HG03460 (cell line): ENCODE data around the gene ABHD6.
"Not testable (repeated sequence)": the region's sequence is repeated elsewhere in the genome, so short reads cannot be mapped to it uniquely, and the experiment has no call there.

Experiments
- ATAC-seq: cut with Tn5 transposase; IDR thresholded peaks from one replicate; pipeline ENCODE4 v1.9.1; 2021; ENCODE audit not compliant: unreplicated experiment

Gene ABHD6

GRCh38 chr3:58207954-58208353 lies 29.6 kb upstream of the ABHD6 start:
- no peak for ATAC-seq

DNA sequence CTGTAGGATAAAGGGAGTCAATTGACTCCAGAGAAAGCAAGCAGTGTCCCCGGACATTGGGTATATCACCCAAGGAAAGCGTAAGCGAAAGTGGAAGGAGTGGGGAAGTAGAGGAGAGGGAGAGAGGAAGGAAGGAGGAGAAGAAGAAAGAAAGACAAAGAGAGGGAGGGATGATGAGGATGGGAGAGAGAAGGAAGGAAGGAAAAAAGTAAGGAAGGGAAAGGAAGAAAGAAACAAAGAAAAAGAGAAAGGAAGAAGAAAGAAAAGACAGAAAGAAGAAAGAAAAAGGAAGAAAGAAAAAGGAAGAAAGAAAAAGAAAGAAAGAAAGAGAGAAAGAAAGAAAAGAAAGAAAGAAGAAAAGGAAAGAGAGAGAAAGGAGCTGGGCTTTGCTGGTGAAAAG lies 27.7 kb upstream of the ABHD6 start:
- no peak for ATAC-seq

DNA sequence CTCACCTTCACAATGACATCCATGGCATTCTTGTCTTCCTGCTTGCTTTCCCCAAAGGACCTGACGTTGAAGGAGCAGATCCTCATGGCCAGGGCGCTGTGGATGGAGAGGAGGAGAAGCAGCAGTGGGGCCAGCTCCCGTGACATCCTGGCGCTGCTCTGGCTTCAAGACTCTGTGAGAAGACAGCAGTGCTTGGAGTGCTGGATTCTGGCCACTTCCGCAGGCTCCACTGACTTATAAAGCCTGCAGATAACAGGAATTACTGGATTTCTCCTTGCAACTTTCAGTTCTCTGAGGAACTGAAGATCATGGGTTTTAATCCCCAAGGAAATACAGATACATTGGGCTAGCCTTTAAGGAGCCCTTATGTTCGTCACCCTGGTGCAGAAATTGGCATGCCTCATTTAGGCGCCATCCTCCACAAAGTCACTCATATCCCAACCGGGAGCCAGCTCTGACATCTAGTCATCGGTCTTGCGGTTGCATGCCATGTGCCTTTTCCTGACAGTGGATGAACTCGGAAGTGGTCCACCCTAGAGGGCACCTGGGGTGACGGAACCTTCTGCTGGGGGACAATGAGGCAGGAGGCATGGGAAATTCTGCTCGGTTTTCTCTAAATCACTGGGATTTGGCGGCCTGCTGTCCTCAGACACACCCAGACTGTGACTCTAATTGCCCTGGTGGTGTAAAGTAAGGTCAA lies 26.7 kb upstream of the ABHD6 start, which contains the start of gene DNASE1L3:
Gene DNASE1L3, minus strand, starts transcription at position 212 of the 700 bp plus-strand sequence. Its CDS starts 66 bp downstream, at position 146.
- no peak for ATAC-seq

- ATAC-seq: peak; percentile 79
These were observed 22.9 kb upstream of the ABHD6 start for GRCh38 chr3:58214484-58215316.

DNA sequence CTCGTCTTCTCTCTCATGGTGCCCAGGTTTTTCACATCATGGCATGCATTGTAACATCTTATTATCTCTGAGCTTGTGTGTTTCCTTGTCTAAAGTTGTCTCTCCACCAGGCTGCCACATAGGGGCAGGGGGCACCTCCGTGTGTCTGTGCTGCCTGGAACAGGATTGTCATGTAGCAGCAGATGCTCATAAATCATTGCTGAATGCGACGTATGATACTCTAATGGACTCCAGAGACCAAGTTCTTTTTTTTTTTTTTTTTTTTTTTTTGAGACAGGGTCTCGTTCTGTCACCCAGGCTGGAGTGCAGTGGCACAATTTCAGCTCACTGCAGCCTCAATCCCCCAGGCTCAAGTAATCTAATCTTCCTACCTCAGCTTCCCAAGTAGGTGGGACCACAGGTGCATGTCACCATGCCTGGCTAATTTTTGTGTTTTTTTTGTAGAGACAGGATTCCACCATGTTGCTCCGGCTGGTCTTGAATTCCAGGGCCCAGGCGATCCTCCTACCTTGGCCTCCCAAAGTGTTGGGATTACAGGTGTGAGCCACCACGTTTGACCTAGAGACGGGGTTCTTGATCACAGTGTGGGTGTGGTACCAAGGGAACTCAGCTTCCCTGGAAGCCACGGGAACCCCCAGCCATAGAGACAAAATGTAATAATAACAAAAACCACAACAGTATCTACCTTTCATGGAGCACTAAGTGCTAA lies 22.1 kb upstream of the ABHD6 start:
- ATAC-seq: peak; percentile 6

DNA sequence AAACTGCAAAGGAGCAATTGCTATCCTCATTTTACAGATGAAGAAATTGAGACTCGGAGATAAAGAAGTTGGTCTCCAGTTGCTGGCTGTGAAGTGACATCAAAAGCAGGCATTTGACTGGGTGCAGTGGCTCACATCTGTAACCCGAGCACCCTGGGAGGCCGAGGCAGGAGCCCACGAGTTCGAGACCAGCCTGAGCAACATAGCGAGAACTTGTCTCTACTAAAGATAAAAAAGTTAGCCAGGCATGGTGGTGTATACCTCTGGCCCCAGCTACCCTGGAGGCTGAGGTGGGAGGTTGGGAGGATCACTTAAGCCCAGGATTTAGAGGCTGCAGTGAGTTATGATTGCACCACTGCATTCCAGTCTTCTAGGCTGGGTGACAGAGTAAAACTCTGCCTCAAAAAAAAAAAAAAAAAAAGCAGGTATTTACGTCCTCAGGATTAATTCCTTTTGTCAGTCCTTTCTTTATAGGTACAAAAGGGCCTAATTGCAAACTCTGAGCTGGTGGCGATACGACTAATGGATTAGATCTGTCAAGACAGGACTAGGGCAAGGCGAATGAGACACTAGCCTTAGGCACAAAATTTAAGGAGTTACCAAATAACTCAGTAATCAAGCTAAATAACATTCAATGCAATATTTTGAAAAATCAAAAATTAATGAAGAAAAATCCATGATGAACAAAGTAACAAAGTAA lies 20.9 kb upstream of the ABHD6 start:
- no peak for ATAC-seq

DNA sequence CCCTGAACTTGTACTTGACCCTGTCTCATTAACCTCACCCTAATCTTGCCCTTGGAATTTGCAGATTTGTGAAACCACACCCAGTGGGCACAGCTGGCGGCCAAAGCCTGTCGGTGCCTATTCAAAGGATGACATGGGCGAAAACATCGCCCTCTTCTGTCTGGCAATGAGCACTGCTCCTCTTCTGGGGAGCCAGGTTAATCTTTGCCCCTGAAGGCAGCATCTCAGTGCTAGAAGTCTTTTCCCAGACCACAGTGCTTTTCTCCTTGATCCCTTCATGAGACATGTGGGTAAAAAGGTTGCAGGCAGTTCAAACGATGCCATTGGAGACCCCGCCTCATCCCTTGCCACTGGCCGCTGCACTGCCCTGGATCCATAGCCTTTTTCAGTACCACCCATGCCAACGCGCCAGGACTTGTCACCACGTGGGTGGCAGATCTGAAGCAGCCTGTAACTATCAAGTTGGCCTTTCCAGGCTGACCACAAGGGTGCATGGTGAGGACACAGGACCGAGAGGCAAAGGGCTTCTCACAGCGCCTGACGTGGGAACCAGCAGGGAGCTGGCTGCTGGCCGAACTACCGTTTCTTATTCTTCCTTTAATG lies 20.3 kb upstream of the ABHD6 start:
- ATAC-seq: peak; percentile 31

- ATAC-seq: no peak
These were observed 18.7 kb upstream of the ABHD6 start for GRCh38 chr3:58218904-58219303.

DNA sequence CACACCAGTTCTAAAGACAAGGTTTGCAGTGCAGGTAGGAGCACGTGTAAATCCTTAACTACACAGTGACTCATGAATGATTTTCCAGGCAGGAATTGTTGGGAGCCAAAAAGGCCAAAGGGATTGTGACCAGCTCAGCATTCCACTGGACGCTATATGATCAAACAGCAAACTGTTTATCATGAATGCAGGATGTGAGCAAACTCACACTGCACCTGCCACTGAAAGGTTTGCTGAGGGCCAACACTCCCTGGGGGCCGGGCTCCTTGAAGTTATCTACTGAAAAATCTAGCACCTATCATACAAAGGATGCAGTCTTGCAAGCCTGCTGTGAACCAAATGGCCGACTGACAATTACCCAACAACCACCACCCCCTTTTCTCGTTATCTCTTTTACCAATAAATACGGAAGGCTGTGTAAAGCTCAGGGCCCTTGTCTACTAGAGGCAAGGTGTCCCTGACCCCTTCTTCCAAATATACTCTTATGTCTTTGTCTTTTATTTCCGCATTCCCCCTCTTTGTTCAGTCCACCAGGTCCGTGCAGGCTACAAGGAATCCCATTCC lies 15.3 kb upstream of the ABHD6 start:
- ATAC-seq: no peak

DNA sequence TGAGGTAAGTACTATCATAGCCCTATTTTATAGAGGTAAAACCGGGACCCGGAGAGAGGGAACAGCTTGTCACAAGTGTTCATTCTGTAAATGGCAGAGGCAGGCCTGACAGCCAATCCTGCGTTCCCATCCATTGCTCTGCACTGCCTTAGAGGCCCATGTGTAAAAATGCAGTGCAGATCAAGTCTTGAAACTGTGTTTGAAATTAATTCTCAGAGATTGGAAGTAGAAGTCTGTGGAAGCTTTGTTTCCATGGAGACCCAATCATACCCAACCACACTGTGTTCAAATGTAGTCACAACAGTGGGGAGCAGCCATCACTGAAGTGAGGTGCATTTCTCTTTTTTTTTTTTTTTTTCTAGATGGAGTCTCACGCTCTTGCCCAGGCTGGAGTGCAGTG lies 13.7 kb upstream of the ABHD6 start:
- ATAC-seq: no peak

GRCh38 chr3:58227933-58228332 lies 9.7 kb upstream of the ABHD6 start:
- not testable (repeated sequence) for ATAC-seq

DNA sequence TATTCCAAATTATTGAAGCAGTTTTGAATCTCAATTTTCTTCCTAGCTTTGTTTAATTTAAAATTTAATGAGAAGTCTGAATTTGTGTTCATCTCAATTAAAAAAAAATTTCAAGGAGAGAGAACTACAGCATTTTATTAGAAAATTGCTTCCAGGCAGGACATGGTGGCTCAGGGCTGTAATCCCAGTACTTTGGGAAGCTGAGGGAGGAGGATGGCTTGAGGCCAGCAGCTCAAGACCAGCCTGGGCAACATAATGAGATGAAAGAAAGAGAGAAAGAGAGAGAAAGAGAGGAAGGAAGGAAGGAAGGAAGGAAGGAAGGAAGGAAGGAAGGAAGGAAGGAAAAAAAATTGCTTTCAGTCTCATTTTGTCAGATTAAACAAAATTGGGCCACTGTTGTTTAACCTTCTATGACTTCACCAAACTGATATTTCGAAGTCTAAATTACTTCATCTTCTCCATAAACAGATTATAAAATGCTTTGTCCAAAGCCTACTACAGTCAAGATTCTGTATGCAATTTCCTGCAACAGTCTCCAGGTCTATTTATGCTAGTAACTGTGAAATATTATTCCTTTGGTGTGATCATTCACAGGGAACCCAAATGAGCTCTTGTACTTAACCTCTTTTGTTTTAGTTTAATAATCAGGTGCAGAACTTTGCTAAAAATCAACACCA lies 6.6 kb upstream of the ABHD6 start:
- ATAC-seq: no peak

GRCh38 chr3:58231666-58232065 lies 5.9 kb upstream of the ABHD6 start:
- ATAC-seq: no peak

DNA sequence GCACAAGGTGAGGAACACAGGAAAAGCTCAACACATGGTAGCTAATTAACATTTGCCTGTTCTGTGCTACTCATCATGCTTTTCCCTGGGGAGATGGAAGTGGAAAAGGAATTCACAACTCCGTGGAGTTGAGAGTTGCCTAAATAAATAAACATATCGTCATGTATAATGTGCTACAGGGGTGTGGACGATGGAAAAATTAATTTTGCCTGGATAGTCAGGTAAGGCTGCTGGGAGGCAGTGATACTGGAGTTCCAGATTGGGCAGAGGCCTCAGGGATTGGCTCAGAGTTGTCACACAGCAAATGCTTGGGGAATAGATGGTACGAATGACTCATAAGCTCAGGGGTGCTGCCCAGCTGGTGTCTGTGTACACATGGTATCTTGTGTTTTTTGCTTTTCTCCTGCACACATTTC lies 3.1 kb upstream of the ABHD6 start:
- ATAC-seq: no peak

GRCh38 chr3:58235970-58236369 lies 1.6 kb upstream of the ABHD6 start:
- ATAC-seq: no peak

DNA sequence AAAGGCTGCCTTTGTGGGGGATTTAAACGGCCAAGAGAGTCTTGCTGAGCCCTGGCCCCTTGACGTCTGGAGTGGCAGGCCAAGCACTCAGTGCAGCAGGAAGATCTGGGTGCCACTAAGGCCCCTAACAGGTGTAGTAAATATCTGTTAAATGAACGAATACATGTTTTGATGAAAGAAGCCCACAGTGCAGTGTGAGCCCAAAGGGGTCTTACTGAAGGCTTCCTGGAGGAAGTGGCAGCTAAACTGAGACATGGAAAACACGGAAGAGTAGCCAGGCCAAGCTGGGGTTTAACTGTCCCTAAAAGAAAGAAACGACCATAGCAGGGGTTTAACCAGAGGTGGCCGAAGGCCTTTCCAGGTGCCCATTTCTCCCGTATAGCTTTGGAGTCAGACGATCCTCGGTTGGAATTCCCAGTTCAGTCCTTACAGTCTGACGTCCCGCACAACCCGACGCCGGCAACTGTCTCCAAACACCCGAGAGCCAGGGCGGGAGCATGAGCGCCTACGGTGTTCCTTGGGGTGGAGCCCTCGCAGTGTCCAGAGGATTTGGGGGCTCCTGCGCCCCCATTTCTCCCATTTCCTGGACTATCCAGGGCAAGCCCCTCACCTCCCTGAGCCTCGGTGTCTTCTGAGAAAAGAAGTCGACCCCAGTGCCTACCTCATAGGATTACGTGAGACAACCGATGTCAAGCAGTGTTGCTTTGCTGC lies 910 bp upstream of the ABHD6 start:
- no peak for ATAC-seq

DNA sequence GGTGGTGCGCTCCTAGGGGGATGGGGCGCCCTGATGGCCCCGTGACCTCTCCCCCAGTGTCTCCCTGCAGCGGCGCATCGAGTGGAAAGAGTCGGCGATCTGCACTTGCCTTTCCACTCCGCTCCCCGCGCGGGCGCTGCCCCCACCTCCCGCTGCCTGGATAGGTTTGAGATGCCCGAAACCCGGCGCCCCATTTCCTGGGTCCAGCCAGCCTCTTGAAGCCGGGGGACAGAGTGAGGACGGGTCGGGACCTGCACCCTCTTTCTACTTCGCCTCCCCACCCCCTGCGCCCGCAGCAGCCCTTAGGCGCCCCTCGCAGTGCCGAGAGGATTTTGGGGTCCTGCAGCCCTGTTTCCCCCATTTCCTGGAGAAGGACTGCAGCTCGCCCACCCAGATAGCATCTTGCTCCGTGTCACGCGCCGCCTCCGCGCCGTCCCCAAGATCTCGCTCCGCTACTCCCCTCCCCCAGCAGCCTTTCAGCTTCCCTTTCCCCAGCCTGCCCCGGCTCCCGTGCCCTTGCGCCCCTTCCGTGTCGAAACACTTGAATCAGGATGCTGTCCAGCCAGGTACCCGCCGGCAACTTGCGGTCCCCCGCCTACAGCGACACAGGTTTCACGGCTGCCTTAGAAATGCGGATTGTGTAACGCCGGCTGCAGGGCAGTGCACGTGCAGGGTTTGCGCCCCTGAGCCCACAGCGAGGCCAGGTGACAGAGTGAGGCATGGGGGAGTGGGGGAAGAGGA lies 519 bp downstream of the ABHD6 start:
- ATAC-seq: peak; percentile 35

DNA sequence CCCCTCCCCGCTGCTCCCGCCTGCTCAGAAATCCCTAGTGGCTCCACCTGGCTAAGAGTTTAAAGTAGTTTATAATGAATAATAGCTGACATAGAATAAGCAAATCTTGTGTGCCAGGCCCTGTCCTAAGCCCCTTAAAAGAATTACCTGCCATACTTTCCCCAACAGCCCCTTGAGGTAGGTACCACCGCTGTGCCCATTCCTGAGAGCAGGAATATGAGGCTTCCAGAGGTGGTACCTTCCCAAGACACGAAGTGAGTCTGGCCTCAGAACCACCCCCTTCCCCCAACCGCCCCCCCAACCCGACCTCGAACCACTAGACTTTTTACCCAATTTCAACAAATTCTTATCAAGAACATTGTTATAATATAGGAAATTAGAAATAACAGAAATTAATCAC lies 1.2 kb downstream of the ABHD6 start:
- no peak for ATAC-seq
